Peyer's patch (tissue), 4 donors: ENCODE results near the gene CERK.

Experiments
- CTCF ChIP-seq, 6 experiments: fragments of 450-650 bp in 4 of 6; fragments of 200-600 bp in 2 of 6; sonication (generic) in 1 of 6; IDR thresholded peaks; one replicate each; pipeline ENCODE4 v1.5.1; 2017 to 2019; ENCODE audit warnings: antibody characterized with exemption in 6 of 6, mild to moderate bottlenecking in 3 of 6, moderate library complexity in 1 of 6
- POLR2A ChIP-seq, 2 donors: fragments of 450-650 bp; IDR thresholded peaks; one replicate each; pipeline ENCODE4 v1.5.1; 2017; ENCODE audit warnings: antibody characterized with exemption in 2 of 2, mild to moderate bottlenecking in 2 of 2, moderate library complexity in 2 of 2

- no peak for TF ChIP-seq CTCF (IDR thresholded peaks at IDR 0.05)
- TF ChIP-seq POLR2A (IDR thresholded peaks at IDR 0.05) = no peak
Measured at GRCh38 chr22:46699091-46699490, 39.0 kb downstream of the CERK start.
